Measurements from ENCODE around the gene MAP3K5. TPM values are rescaled to one million over a fixed set of nuclear protein-coding genes. Genes with fewer than 3 reads are reported as not detected.
"Not testable (repeated sequence)": the region's sequence is repeated elsewhere in the genome, so short reads cannot be mapped to it uniquely, and the experiment has no call there.

Gene MAP3K5
- total and polyA plus RNA-seq, 4 donors, result 7.5 to 28.3 (median 22.8) TPM

GRCh38 chr6:136762022-136762975 lies 30.0 kb downstream of the MAP3K5 start:
- no peak for ATAC-seq (ENCODE audit: insufficient read depth, low FRiP score)

GRCh38 chr6:136761227-136761922 lies 30.9 kb downstream of the MAP3K5 start:
- DNase-seq (peak; percentile 45 to 85 (median 60)), ATAC-seq (ENCODE audit: insufficient read depth, low FRiP score) (no peak)
- Histone ChIP-seq H3K27ac (ENCODE audit: low read depth in 1 of 2, low read length in 1 of 2) (peak overlapping the region; percentile 84 to 87), H3K36me3 (ENCODE audit: control insufficient read depth in 4 of 4, insufficient read depth in 4 of 4, low read length in 4 of 4) (no peaks in the 10 kb centered on the region), H3K9me3 (ENCODE audit: control insufficient read depth in 4 of 4, insufficient read depth in 3 of 4, low read length in 3 of 4) (no peaks in the 10 kb centered on the region), H3K4me3 (no peak overlapping the region), H3K9ac (ENCODE audit: insufficient read depth in 1 of 2, low read length in 2 of 2) (no peak overlapping the region), H3K27me3 (ENCODE audit: control insufficient read depth in 3 of 3, insufficient read depth in 3 of 3, low read length in 2 of 3) (no peaks in the 10 kb centered on the region), H3K4me1 (ENCODE audit: control insufficient read depth in 5 of 5, insufficient read depth in 5 of 5, low read length in 5 of 5) (peaks cover 4 to 29% (median 24%) of the 10 kb centered on the region in 5 donors)
- 22 to 24% methylated on average over 9 of the region's 9 CpGs for WGBS, 2 donors
- no peak for TF ChIP-seq CTCF (IDR thresholded peaks at IDR 0.05; ENCODE audit: control extremely low read depth, extremely low read depth)

More at GRCh38 chr6:136762022-136762975, 30.0 kb downstream of the MAP3K5 start:
- Histone ChIP-seq H3K4me3 (no peak overlapping the region), H3K27ac (ENCODE audit: low read depth in 1 of 2, low read length in 1 of 2) (peak overlapping the region; percentile 2 to 84), H3K9ac (ENCODE audit: insufficient read depth in 1 of 2, low read length in 2 of 2) (no peak overlapping the region), H3K27me3 (ENCODE audit: control insufficient read depth in 3 of 3, insufficient read depth in 3 of 3, low read length in 2 of 3) (no peaks in the 10 kb centered on the region), H3K36me3 (ENCODE audit: control insufficient read depth in 4 of 4, insufficient read depth in 4 of 4, low read length in 4 of 4) (no peaks in the 10 kb centered on the region), H3K4me1 (ENCODE audit: control insufficient read depth in 5 of 5, insufficient read depth in 5 of 5, low read length in 5 of 5) (peaks cover 4 to 31% (median 22%) of the 10 kb centered on the region in 5 donors), H3K9me3 (ENCODE audit: control insufficient read depth in 4 of 4, insufficient read depth in 3 of 4, low read length in 3 of 4) (no peaks in the 10 kb centered on the region)
- no peak for TF ChIP-seq CTCF (IDR thresholded peaks at IDR 0.05; ENCODE audit: control extremely low read depth, extremely low read depth)
- DNase-seq, result peak in 2 of 3 donors; percentile 34 to 51
- 29 to 40% methylated on average over 3 of the region's 3 CpGs for WGBS, 2 donors

GRCh38 chr6:136760781-136761180 lies 31.5 kb downstream of the MAP3K5 start:
- H3K9me3 ChIP-seq (ENCODE audit: control insufficient read depth in 4 of 4, insufficient read depth in 3 of 4, low read length in 3 of 4); DNase-seq; H3K36me3 ChIP-seq (ENCODE audit: control insufficient read depth in 4 of 4, insufficient read depth in 4 of 4, low read length in 4 of 4); H3K4me3 ChIP-seq; ATAC-seq (ENCODE audit: insufficient read depth, low FRiP score); H3K9ac ChIP-seq (ENCODE audit: insufficient read depth in 1 of 2, low read length in 2 of 2); H3K27me3 ChIP-seq (ENCODE audit: control insufficient read depth in 3 of 3, insufficient read depth in 3 of 3, low read length in 2 of 3): not testable (repeated sequence)
- WGBS, 2 donors, result 47 to 65% methylated on average over 5 of the region's 5 CpGs
- Histone ChIP-seq H3K27ac (ENCODE audit: low read depth in 1 of 2, low read length in 1 of 2) (peak overlapping the region; percentile 84 to 87), H3K4me1 (ENCODE audit: control insufficient read depth in 5 of 5, insufficient read depth in 5 of 5, low read length in 5 of 5) (peaks cover 4 to 24% (median 22%) of the 10 kb centered on the region in 5 donors)

GRCh38 chr6:136757150-136757549 lies 35.1 kb downstream of the MAP3K5 start:
- Histone ChIP-seq H3K27me3 (ENCODE audit: control insufficient read depth in 3 of 3, insufficient read depth in 3 of 3, low read length in 2 of 3) (no peaks in the 10 kb centered on the region), H3K4me1 (ENCODE audit: control insufficient read depth in 5 of 5, insufficient read depth in 5 of 5, low read length in 5 of 5) (peaks cover 2 to 17% (median 5%) of the 10 kb centered on the region in 5 donors), H3K27ac (ENCODE audit: low read depth in 1 of 2, low read length in 1 of 2) (peak overlapping the region in 1 of 2 donors; percentile 15), H3K36me3 (ENCODE audit: control insufficient read depth in 4 of 4, insufficient read depth in 4 of 4, low read length in 4 of 4) (no peaks in the 10 kb centered on the region), H3K4me3 (no peak overlapping the region), H3K9ac (ENCODE audit: insufficient read depth in 1 of 2, low read length in 2 of 2) (no peak overlapping the region), H3K9me3 (ENCODE audit: control insufficient read depth in 4 of 4, insufficient read depth in 3 of 4, low read length in 3 of 4) (no peaks in the 10 kb centered on the region)
- 71 to 73% methylated on average over 2 of the region's 2 CpGs for WGBS, 2 donors
- no peak for TF ChIP-seq CTCF (IDR thresholded peaks at IDR 0.05; ENCODE audit: control extremely low read depth, extremely low read depth)
- no peak for DNase-seq
- no peak for ATAC-seq (ENCODE audit: insufficient read depth, low FRiP score)

Data from lung (tissue), 12 donors.